HEK293 (cell line): ENCODE measurements around the gene ATP10A.

Experiments
- BCL11A ChIP-seq: fragments of 450-650 bp; formaldehyde crosslinking; IDR thresholded peaks from 2 replicates; pipeline ENCODE4 v1.5.1; 2016; ENCODE audit warnings: low read depth, missing biosample characterization, missing genetic modification characterization
- CTCF ChIP-seq: fragments of 450-650 bp; formaldehyde crosslinking; IDR thresholded peaks from 2 replicates; pipeline ENCODE4 v1.5.1; 2016; ENCODE audit warnings: missing biosample characterization, missing genetic modification characterization
- FEZF1 ChIP-seq: fragments of 450-650 bp; formaldehyde crosslinking; IDR thresholded peaks from 2 replicates; pipeline ENCODE4 v1.5.1; 2016; ENCODE audit warnings: missing biosample characterization, missing genetic modification characterization
- PBX3 ChIP-seq: sonication (generic); formaldehyde crosslinking; IDR thresholded peaks from 2 replicates; pipeline ENCODE4 v1.8.1; 2022; ENCODE audit warnings: mild to moderate bottlenecking, moderate library complexity, missing genetic modification reagents
- PRDM4 ChIP-seq: fragments of 450-650 bp; formaldehyde crosslinking; IDR thresholded peaks from 2 replicates; pipeline ENCODE4 v1.5.1; 2017; ENCODE audit warnings: missing biosample characterization, missing genetic modification characterization
- TCF7L2 ChIP-seq: IDR thresholded peaks from 2 replicates; pipeline ENCODE4 v1.6.1; 2011; ENCODE audit warnings: low read depth, mild to moderate bottlenecking, inconsistent platforms, low read length, moderate library complexity, borderline replicate concordance
- YY1 ChIP-seq: fragments of 450-650 bp; formaldehyde crosslinking; IDR thresholded peaks from 2 replicates; pipeline ENCODE4 v1.5.1; 2018; ENCODE audit warnings: missing biosample characterization, missing genetic modification characterization
- ZBTB1 ChIP-seq: fragments of 450-650 bp; formaldehyde crosslinking; IDR thresholded peaks from 2 replicates; pipeline ENCODE4 v1.5.1; 2016; ENCODE audit warnings: missing biosample characterization, missing genetic modification characterization
- ZNF174 ChIP-seq: fragments of 450-650 bp; formaldehyde crosslinking; IDR thresholded peaks from 2 replicates; pipeline ENCODE4 v1.5.0; 2017; ENCODE audit warnings: missing biosample characterization, mild to moderate bottlenecking, missing genetic modification characterization
- ZNF350 ChIP-seq: fragments of 450-650 bp; formaldehyde crosslinking; IDR thresholded peaks from 2 replicates; pipeline ENCODE4 v1.5.0; 2017; ENCODE audit warnings: missing biosample characterization, mild to moderate bottlenecking, missing genetic modification characterization
- ZNF362 ChIP-seq: fragments of 450-650 bp; formaldehyde crosslinking; IDR thresholded peaks from 2 replicates; pipeline ENCODE4 v1.5.1; 2016; ENCODE audit warnings: missing biosample characterization, missing genetic modification characterization
- ZNF416 ChIP-seq: fragments of 450-650 bp; formaldehyde crosslinking; IDR thresholded peaks from 2 replicates; pipeline ENCODE4 v1.5.1; 2016; ENCODE audit warnings: missing biosample characterization, missing genetic modification characterization
- ZNF521 ChIP-seq: fragments of 450-650 bp; formaldehyde crosslinking; IDR thresholded peaks from 2 replicates; pipeline ENCODE4 v1.5.1; 2017; ENCODE audit warnings: missing biosample characterization, mild to moderate bottlenecking, missing genetic modification characterization

- TF ChIP-seq CTCF (tag by site-specific recombination), result no peak
- TF ChIP-seq BCL11A (tag by site-specific recombination), result no peak
- TF ChIP-seq PRDM4 (tag by site-specific recombination), result no peak
- TF ChIP-seq ZNF521 (tag by site-specific recombination), result no peak
- no peak for TF ChIP-seq TCF7L2
- no peak for TF ChIP-seq ZNF362 (tag by site-specific recombination)
- TF ChIP-seq YY1, result no peak
- no peak for TF ChIP-seq ZNF174 (tag by site-specific recombination)
- TF ChIP-seq FEZF1, result no peak
- no peak for TF ChIP-seq PBX3 (CRISPR knock-in tag)
- no peak for TF ChIP-seq ZNF416 (tag by site-specific recombination)
- TF ChIP-seq ZBTB1, result no peak
- TF ChIP-seq ZNF350 (tag by site-specific recombination), result no peak
Measured at GRCh38 chr15:25711691-25712090, 151.4 kb downstream of the ATP10A start.
